Activated CD4-positive, alpha-beta memory T cell treated with anti-CD3 and anti-CD28 coated beads, Interleukin-2, amount 10 ng/mL, durations not matched to agents 7 days and 5 days (primary cell): ENCODE measurements around the gene NLGN1. TPM values are rescaled to one million over a fixed set of nuclear protein-coding genes. Genes with fewer than 3 reads are reported as not detected.

Experiments
- CTCF ChIA-PET: fragments of 350-600 bp; sonication (Branson Sonifier 250); formaldehyde crosslinking; loops from one replicate; lab custom pipeline; 2021; ENCODE audit warnings: antibody characterized with exemption, inconsistent platforms; lab: Charles Lee
- POLR2A ChIA-PET: fragments of 350-600 bp; sonication (Branson Sonifier 250); formaldehyde crosslinking; loops from one replicate; lab custom pipeline; 2021; ENCODE audit warnings: antibody characterized with exemption; lab: Charles Lee
- DNase-seq: peaks from one replicate; pipeline ENCODE4 v3.0.0-alpha.2; 2020
- H3K27ac Mint-ChIP-seq: one replicate; pipeline ENCODE4 v1.8.0; 2021; ENCODE audit warnings: mild to moderate bottlenecking, mixed read lengths
- H3K27me3 Mint-ChIP-seq: one replicate; pipeline ENCODE4 v1.8.0; 2021; ENCODE audit warnings: mixed read lengths
- H3K36me3 Mint-ChIP-seq: one replicate; pipeline ENCODE4 v1.8.0; 2021; ENCODE audit warnings: low read depth, mixed read lengths
- H3K4me1 Mint-ChIP-seq: one replicate; pipeline ENCODE4 v1.8.0; 2021; ENCODE audit warnings: mixed read lengths
- H3K4me3 Mint-ChIP-seq: one replicate; pipeline ENCODE4 v1.8.0; 2021; ENCODE audit warnings: mild to moderate bottlenecking, mixed read lengths
- H3K9me3 Mint-ChIP-seq: one replicate; pipeline ENCODE4 v1.8.0; 2021; ENCODE audit warnings: mixed read lengths
- total RNA-seq, 2 experiments: library from RNA; stranded (reverse); gene quantifications; one replicate each; pipeline ENCODE4 v1.2.3, GENCODE V29; 2021

The NLGN1 gene
- total RNA-seq, 2 experiments from 2014 or later: not detected

DNA sequence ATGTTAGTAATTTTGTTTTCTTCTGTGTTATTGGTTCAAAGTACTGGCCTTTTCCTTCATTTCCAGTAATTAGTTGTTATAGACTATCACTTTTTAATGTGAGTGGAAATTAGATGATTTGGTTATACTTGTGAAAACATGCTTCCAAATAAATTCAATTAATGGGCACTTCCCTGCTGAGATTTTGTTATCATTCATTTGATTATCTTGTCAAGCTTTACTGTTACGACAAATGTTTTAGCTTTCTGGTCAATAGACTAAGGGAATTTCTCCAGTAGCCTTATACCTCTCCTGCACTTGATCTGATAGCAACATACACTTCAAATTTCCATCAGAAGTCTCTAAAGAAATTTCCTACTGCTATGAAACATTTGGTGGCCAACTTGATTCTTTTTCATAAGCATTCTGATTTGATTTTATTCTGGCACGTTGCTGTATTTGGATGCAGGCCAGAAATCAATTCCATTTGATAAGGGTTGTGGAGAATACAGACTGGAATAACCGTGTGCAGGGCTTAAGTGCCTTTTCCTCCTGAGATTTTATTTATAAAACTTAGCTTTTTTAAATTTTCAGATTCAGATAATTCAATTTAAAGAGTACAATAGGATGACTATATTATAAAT, 887.8 kb downstream of the NLGN1 start:
- no peak overlapping the region for H3K4me3 Mint-ChIP-seq
- H3K27me3 Mint-ChIP-seq: no peaks in the 10 kb centered on the region
- POLR2A ChIA-PET: no interaction called here
- H3K36me3 Mint-ChIP-seq: no peaks in the 10 kb centered on the region
- CTCF ChIA-PET: no interaction called here
- H3K4me1 Mint-ChIP-seq: no peaks in the 10 kb centered on the region
- H3K27ac Mint-ChIP-seq: no peak overlapping the region
- H3K9me3 Mint-ChIP-seq: no peaks in the 10 kb centered on the region
- no peak for DNase-seq

DNA sequence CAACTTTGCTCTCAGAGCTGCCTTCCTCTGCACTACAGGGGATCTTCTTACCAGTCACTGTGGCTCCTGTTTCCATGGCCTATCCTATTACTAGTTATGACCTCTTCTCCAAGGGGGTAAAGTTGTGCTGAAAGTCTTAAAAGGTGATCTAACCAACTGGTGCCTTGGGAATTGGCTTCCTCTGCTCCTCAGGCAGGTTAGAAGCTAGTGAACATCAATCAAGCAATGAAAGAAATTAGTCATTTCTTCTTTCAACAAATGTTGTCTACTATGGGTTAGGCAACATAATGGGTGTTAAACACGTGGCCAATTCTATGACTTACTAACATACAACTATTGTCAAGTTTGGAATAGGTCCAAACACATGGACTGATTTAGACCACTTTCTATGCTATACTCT, 890.2 kb downstream of the NLGN1 start:
- no peaks in the 10 kb centered on the region for H3K9me3 Mint-ChIP-seq
- no peaks in the 10 kb centered on the region for H3K4me1 Mint-ChIP-seq
- no peaks in the 10 kb centered on the region for H3K27me3 Mint-ChIP-seq
- H3K4me3 Mint-ChIP-seq: no peak overlapping the region
- ChIA-PET POLR2A (no interaction called here), CTCF (no interaction called here)
- DNase-seq: no peak
- no peaks in the 10 kb centered on the region for H3K36me3 Mint-ChIP-seq
- H3K27ac Mint-ChIP-seq: no peak overlapping the region

DNA sequence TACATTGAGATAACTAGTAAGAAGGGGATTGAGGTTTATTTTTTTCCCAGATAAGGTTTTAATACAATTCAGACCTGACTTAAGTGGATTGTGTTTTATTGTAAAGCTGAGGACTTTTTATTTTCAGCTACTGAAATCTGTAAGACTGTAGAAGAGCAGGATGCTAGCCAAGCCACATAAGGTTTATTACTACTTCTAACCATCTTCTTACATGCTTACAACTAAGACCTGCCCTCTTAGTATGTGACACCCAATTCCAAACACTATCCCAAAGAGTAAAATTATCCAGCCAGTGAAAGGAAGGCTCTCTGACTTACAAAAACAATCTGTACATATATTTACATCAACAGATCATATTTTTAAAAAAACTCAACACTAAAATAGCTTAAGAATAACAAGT, 897.1 kb downstream of the NLGN1 start:
- POLR2A ChIA-PET: no interaction called here
- no peaks in the 10 kb centered on the region for H3K27me3 Mint-ChIP-seq
- no peaks in the 10 kb centered on the region for H3K4me1 Mint-ChIP-seq
- no peak for DNase-seq
- no peak overlapping the region for H3K27ac Mint-ChIP-seq
- peaks cover 5% of the 10 kb centered on the region for H3K9me3 Mint-ChIP-seq
- H3K36me3 Mint-ChIP-seq: no peaks in the 10 kb centered on the region
- CTCF ChIA-PET: no interaction called here
- H3K4me3 Mint-ChIP-seq: no peak overlapping the region

DNA sequence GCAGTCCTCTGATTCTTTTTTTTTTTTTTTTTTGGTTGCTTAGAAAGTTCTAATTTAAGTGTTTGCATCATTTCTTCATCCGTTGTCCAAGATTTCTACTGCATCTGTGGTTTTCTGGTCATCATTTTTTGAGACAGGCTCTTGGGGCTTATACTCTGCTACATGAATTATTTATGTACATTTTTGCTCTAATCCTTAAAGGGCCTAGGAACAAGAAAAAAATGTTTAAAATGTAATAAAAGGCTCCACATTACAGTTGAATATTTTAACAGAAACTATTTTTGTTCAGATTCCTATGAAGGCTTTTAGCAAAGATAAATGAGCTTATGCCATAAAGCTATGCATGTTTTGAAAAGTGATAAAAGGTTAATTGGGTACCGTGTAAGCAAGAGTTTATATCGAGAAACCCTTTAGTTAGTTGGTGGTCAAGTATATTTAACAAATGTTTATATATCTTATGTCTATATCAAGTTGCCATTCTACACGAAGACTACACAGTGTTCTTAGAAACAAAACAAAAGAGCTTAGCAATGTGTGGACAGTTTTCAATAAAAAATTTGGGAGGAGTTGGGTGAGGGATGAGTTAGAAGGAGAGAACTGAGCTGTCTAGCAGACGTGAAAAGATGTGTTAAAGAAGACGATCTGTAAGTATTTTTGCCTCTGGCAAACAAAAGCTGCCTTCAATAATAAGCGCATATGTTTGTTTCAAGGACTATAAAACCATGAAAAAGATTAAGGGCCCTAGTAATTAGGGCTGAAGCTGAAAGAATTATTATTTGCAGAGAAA, 898.0 kb downstream of the NLGN1 start:
- no peaks in the 10 kb centered on the region for H3K4me1 Mint-ChIP-seq
- no peak for DNase-seq

DNA sequence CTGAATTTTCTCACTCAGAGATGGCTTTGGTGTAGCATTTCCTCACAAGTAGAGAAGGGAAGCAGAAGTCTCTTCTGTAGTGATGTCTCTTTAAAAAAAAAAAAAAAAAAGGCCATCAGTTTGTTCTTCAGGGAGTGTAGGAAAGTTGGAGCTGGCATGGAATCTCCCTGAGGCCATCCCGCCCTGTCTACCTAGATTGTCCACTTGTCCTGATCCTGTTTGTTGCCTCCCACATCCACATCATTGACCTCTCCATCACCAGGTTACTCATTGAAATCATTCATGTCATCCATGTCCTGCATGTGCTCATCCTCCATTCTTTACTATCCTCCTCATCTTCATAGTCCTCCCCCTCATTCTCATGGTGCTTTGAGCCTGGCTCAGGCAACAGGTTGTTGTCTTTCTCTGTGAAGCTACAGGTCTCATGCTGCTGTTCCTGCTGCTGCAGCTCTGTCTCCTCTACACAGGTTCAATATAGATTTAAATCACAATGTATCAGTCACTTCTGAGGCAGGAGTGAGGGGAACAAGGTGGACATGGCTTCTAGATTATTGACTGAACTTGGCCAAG, 905.3 kb downstream of the NLGN1 start:
- no peaks in the 10 kb centered on the region for H3K4me1 Mint-ChIP-seq
- H3K9me3 Mint-ChIP-seq: peaks cover 8% of the 10 kb centered on the region
- no peaks in the 10 kb centered on the region for H3K36me3 Mint-ChIP-seq
- ChIA-PET POLR2A (no interaction called here), CTCF (no interaction called here)
- H3K27me3 Mint-ChIP-seq: no peaks in the 10 kb centered on the region
- H3K27ac Mint-ChIP-seq: no peak overlapping the region
- DNase-seq: no peak
- H3K4me3 Mint-ChIP-seq: no peak overlapping the region

More for the DNA sequence above, 898.0 kb downstream of the NLGN1 start:
- POLR2A ChIA-PET: no interaction called here
- Mint-ChIP-seq H3K9me3 (peaks cover 6% of the 10 kb centered on the region), H3K36me3 (no peaks in the 10 kb centered on the region), H3K27me3 (no peaks in the 10 kb centered on the region), H3K27ac (no peak overlapping the region), H3K4me3 (no peak overlapping the region)
- CTCF ChIA-PET: no interaction called here

DNA sequence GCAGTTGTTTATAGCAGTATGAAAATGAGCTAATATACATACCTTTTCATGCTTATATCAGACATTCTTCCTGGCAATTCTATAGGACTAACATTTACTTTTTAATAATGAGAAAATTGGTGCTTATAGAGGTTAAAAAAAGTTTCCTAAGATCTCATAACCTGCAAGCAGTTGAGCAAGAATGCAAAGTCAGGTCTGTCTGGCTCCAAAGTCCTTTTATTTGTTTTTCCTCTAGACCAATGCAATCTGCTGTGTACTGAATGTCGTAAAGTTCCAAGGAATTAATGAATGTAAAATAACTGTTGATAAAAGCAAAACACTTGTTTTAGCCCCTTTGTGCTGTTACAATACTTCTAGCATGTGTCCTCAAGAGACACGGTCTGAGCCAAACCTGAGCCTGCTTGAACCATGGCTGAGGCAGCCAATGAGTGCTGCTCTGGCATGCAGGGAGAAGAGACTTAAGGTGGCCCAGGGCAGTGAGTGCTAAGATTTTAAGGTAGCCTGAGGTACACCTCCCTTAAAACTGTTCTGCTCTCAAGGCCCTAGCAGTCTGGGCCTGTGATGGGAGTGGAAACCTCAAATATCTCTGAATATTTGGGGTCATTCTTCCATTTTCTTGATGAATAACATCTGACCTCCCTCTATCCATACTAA, 906.5 kb downstream of the NLGN1 start:
- Mint-ChIP-seq H3K36me3 (no peaks in the 10 kb centered on the region), H3K27me3 (no peaks in the 10 kb centered on the region), H3K4me1 (no peaks in the 10 kb centered on the region), H3K27ac (no peak overlapping the region), H3K9me3 (peaks cover 8% of the 10 kb centered on the region), H3K4me3 (no peak overlapping the region)
- no peak for DNase-seq
- ChIA-PET CTCF (no interaction called here), POLR2A (no interaction called here)

DNA sequence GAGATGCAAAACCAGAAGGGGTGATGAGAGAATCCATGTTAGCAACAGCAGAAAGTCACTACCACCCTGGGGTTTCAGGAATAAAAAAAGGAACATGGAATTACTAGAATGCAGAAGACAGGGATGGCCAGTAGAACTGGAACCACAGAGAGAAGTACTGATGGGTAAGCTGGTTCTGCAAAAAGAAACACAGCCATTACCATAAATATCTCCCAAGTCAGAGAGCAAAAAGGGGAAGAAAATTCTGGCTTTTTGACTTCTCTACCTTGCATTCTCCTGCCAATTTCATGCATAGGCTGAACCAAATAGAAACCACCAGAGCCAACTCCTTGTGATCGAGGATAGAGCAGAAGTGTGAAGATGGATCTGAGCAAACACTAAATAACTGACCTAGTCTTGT, 911.2 kb downstream of the NLGN1 start:
- DNase-seq: no peak
- Mint-ChIP-seq H3K4me3 (no peak overlapping the region), H3K27ac (no peak overlapping the region), H3K9me3 (peaks cover 3% of the 10 kb centered on the region), H3K27me3 (no peaks in the 10 kb centered on the region), H3K36me3 (no peaks in the 10 kb centered on the region), H3K4me1 (no peaks in the 10 kb centered on the region)
- ChIA-PET POLR2A (no interaction called here), CTCF (no interaction called here)

DNA sequence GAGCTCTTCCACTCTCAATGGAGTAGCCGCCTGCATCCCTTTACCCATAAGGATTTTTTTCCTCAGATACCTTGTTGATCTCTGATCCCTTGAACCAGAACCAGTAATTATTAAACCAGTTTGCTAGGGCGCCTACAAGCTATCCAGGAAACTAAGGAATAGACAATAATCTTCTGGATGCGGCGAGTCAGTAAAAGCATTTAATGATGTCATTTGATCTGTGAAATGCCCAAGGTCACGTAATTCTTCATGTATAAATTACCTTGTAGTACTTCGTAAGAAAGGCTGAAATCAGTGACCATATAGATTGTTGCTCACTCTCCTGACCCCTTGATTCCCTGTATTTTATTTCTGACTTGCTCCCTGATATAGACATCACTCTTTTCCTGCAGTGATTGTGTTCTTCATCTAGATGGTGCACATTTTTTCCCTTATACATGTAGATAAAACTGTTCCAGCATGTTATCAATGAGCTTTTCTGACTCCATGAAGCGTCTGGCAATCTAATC, 913.0 kb downstream of the NLGN1 start:
- peaks cover 3% of the 10 kb centered on the region for H3K9me3 Mint-ChIP-seq
- no peaks in the 10 kb centered on the region for H3K4me1 Mint-ChIP-seq
- no peaks in the 10 kb centered on the region for H3K36me3 Mint-ChIP-seq
- ChIA-PET CTCF (no interaction called here), POLR2A (no interaction called here)
- H3K27me3 Mint-ChIP-seq: no peaks in the 10 kb centered on the region
- no peak overlapping the region for H3K27ac Mint-ChIP-seq
- no peak overlapping the region for H3K4me3 Mint-ChIP-seq
- DNase-seq: no peak

DNA sequence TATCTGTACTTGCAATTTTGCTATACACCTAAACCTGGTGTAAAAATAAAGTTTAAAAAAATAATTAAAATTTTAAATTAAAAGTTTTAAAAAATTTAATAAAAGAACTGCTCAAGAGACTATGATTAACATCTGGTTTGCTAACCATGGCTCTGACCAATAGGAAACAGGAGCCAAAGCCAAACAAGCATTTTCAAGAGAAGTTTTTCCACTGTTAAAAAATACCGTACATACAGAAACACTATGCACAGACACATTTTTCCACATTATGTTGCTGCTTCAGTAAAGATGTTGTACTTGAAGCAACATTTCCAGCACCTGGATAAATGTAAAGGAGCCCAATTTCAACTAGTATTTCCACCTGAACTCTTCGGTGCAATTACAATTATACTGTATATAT, 917.7 kb downstream of the NLGN1 start:
- no peak for DNase-seq
- POLR2A ChIA-PET: no interaction called here
- H3K27ac Mint-ChIP-seq: no peak overlapping the region

DNA sequence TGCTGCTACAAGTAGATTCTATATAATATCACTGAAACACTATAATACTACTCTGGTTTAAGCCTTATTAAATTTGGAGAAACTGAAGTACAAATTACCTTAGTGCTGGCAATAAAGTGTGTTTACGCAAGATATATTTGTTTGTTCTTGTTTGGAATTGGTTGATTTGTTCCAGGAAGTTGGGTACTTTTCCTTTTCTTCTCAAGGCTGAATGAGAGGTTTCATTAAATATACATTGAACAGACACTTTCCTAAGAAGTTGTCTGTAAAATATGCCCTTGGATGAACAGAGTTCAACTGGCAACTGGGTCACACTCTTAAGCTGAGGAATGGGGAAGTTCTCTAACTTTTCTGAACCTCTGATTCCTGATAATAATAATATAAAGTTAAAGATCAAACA, 919.5 kb downstream of the NLGN1 start:
- Mint-ChIP-seq H3K36me3 (no peaks in the 10 kb centered on the region), H3K27ac (no peak overlapping the region), H3K4me3 (no peak overlapping the region), H3K27me3 (no peaks in the 10 kb centered on the region), H3K4me1 (no peaks in the 10 kb centered on the region), H3K9me3 (peaks cover 4% of the 10 kb centered on the region)
- ChIA-PET CTCF (no interaction called here), POLR2A (no interaction called here)
- DNase-seq: no peak

More for the DNA sequence above, 917.7 kb downstream of the NLGN1 start:
- H3K36me3 Mint-ChIP-seq: no peaks in the 10 kb centered on the region
- H3K4me3 Mint-ChIP-seq: no peak overlapping the region
- CTCF ChIA-PET: no interaction called here
- no peaks in the 10 kb centered on the region for H3K27me3 Mint-ChIP-seq
- H3K9me3 Mint-ChIP-seq: peaks cover 2% of the 10 kb centered on the region
- no peaks in the 10 kb centered on the region for H3K4me1 Mint-ChIP-seq

DNA sequence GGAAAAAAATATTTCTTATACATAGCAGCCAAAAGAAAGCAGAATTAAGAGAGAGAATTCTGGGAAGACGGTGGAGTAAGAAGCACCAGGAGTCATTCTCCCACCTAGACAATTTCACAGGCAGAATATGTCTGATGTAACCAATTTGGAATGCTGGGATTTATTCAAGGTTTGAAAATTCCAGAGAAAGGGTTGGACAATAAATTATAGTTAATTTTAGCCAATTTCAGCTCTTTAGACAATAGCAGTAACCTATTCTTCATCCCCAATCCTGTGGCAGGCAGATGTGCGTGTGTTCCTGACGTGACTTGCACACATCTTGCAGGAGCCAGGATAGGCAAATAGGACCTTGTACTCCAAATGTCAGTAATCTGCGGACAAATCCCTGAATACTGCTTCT, 920.6 kb downstream of the NLGN1 start:
- peaks cover 4% of the 10 kb centered on the region for H3K9me3 Mint-ChIP-seq
- no peaks in the 10 kb centered on the region for H3K36me3 Mint-ChIP-seq
- POLR2A ChIA-PET: no interaction called here
- H3K27ac Mint-ChIP-seq: no peak overlapping the region
- CTCF ChIA-PET: no interaction called here
- no peaks in the 10 kb centered on the region for H3K27me3 Mint-ChIP-seq
- no peak for DNase-seq
- H3K4me1 Mint-ChIP-seq: no peaks in the 10 kb centered on the region
- no peak overlapping the region for H3K4me3 Mint-ChIP-seq

DNA sequence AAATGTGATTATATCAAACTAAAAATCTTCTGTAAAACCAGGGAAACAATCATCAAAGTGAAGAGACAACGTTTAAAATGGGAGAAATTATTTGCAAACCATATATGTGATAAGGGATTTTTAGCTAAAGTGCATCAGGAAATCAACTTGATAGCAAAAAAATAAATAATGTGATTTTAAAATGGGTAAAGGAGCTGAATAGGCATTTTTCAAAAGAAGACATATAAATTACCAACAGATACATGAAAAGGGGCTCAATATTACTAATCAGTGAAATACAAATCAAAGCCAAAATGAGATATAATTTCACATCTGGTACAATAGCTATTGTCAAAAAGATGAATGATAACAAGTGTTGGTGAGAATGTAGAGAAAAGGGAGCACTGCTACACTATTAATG, 924.0 kb downstream of the NLGN1 start:
- H3K4me1 Mint-ChIP-seq: no peaks in the 10 kb centered on the region
- ChIA-PET POLR2A (no interaction called here), CTCF (no interaction called here)
- H3K27me3 Mint-ChIP-seq: no peaks in the 10 kb centered on the region
- peaks cover 4% of the 10 kb centered on the region for H3K9me3 Mint-ChIP-seq
- no peak for DNase-seq
- H3K36me3 Mint-ChIP-seq: no peaks in the 10 kb centered on the region
- no peak overlapping the region for H3K27ac Mint-ChIP-seq
- no peak overlapping the region for H3K4me3 Mint-ChIP-seq

DNA sequence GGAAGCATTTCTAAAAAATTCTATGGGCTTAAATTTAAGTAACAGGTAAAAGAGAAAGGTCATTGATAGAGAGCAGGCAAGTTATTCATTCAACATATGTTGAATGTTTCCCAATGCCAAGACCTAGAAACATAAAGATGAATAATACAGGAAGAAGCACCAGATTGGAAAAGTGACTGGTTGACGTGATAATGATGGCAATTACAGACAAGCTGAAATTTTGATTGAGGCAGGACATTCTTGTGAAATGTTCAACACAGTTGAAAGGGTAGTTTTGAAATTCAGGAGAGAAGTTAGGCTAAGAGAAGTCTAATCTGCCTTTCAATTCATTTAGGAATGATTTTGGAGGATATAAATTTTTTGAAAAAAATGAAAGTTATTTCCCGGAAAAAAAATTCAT, 925.2 kb downstream of the NLGN1 start:
- no peak for DNase-seq
- Mint-ChIP-seq H3K27ac (no peak overlapping the region), H3K4me1 (no peaks in the 10 kb centered on the region), H3K36me3 (no peaks in the 10 kb centered on the region), H3K4me3 (no peak overlapping the region), H3K27me3 (no peaks in the 10 kb centered on the region), H3K9me3 (peaks cover 4% of the 10 kb centered on the region)
- CTCF ChIA-PET: no interaction called here
- POLR2A ChIA-PET: no interaction called here
